ENCODE measurements around the gene ALPP.
"Not testable (repeated sequence)": the region's sequence is repeated elsewhere in the genome, so short reads cannot be mapped to it uniquely, and the experiment has no call there.

Gene ALPP

GRCh38 chr2:232382331-232383225 is 4.0 kb downstream of the ALPP start:
- no peak for DNase-seq

- DNase-seq = no peak
Measured at GRCh38 chr2:232384466-232384865, 5.9 kb downstream of the ALPP start.

GRCh38 chr2:232385058-232385457 is 6.5 kb downstream of the ALPP start:
- DNase-seq = not testable (repeated sequence)

GRCh38 chr2:232385660-232386489 is 7.3 kb downstream of the ALPP start:
- DNase-seq = no peak

DNA sequence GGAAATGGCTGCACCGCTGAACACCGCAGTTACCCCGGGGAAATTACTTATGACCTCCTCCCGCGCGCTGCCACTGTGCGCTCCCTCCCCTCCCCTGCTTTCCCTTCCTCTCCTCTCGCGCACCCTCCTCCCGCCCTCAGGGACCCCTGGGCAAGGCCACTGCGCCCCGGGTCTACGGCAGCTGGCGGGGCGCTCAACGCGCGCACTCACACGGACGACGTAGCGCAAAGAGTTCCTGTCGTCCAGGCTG is 7.9 kb downstream of the ALPP start:
- no peak for DNase-seq

- no peak for DNase-seq
Measured at GRCh38 chr2:232386740-232387450, 8.3 kb downstream of the ALPP start.

DNA sequence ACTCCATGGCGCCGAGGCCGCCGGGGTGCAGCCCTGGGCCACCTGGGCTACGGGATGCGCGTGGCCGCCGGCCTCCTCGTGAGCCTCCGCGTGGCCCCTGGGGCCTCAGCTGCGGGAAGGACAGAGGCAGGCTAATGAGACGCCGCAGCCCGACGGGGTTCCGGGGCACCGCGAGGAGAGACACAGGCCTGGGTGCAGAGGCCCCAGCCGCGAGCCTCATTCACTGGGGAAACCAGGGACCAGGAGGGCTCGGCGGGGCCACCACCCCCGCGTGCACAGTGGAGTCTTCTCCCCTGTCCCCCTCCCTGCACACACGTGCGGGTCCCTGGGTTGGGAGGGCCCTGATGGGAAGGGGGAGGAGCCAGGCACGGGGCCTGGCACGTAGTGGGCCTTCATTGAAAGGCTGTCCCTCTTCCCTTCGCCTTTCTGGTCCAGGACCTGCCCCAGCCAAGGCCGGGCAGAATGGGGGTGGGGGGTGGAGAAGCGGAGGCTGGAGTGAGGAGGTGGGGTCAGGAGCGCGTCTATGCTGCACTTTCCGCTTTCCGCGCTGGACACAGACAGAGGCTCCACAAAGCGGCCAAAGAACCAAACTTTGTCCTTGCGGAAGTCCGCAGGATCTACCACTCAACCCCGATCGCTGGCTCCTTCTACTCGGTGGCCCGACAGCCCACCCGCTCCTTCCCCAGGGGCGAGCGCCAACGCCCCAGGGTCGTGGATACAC is 9.1 kb downstream of the ALPP start:
- DNase-seq = no peak

DNA sequence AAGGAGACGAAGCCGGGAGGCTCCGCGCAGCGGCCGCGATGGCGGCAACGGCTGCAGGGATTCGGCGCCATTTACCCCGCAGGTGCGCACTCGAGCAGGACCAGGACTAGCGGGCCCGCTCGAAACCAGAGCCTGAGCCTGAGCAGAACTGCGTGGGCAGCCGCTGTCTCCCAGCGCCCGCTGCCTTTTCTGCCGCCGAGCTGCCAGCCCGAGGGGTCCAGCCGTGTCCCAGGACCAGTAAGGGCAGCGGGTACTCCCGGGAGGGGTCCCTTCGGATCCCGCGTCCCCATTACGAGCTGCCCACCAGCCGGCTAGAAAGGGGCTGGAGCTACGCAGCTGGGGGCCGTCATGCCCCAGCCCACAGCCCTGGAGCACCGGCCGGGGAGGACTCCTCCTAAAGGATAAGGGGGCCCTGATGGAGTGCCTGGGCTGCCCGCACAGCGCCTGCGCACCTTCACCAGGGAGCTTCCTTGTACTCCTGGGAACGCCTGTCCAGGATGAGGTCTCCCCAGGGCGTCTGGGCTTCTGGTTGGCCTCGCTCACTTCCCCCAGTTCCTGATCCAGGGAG is 9.9 kb downstream of the ALPP start:
- no peak for DNase-seq

GRCh38 chr2:232389327-232389726 is 10.8 kb downstream of the ALPP start:
- no peak for DNase-seq

GRCh38 chr2:232390661-232391060 is 12.1 kb downstream of the ALPP start:
- DNase-seq = no peak

GRCh38 chr2:232393556-232393955 is 15.0 kb downstream of the ALPP start:
- no peak for DNase-seq

DNA sequence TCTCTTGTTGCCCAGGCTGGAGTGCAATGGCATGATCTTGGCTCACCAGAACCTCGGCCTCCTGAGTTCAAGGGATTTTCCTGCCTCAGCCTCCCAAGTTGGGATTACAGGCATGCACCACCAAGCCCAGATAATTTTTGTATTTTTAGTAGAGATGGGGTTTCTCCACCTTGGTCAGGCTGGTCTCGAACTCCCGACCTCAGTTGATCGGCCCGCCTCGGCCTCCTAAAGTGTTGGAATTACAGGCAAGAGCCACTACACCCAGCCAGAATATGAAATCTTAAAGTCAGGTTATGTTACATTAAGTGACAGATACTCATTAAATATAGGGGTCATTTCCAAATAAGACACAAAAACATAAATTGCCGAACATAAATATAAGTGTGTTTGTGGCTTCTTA is 15.9 kb downstream of the ALPP start:
- not testable (repeated sequence) for DNase-seq

DNA sequence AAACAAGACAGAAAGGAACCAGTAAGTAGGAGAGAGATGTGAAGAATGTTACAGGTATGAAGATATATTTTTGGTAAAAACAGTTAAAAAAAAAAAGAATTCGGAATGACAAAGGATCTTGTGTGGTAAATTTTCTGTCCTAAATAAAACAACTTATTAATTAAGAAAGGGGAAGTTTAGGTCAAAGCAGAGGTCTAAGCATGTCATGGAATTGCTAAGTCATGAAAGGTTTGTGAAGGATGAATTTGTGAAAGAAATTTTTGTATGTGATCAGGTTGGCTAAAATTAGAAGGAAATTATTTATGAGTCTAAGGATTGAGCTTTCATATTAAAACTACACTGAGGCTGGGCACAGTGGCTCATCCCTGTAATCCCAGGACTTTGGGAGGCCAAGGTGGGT is 17.0 kb downstream of the ALPP start:
- DNase-seq = no peak

DNA sequence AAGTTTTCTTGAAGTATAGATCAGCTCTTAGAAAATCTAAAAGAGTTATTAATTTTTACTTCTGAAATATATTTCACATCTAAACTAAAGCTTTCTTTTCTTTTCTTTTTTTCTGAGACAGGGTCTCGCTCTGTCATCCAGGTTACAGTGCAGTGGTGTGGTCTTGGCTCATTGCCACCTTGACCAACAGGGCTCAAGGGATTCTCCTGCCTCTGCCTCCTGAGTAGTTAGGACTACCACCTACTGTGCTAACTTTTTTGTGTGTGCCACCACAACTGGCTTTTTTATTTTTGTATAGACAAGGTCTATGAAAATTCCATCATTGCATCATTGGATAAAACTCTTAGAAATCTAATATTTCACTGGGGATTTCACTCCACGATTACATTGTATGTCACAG is 18.1 kb downstream of the ALPP start:
- no peak for DNase-seq

GRCh38 chr2:232398293-232399034 is 19.9 kb downstream of the ALPP start:
- DNase-seq = no peak

GRCh38 chr2:232400256-232401015 is 21.9 kb downstream of the ALPP start:
- DNase-seq = no peak

GRCh38 chr2:232402518-232402917 is 24.0 kb downstream of the ALPP start:
- DNase-seq = no peak

GRCh38 chr2:232405943-232406510 is 27.5 kb downstream of the ALPP start:
- no peak for DNase-seq

DNA sequence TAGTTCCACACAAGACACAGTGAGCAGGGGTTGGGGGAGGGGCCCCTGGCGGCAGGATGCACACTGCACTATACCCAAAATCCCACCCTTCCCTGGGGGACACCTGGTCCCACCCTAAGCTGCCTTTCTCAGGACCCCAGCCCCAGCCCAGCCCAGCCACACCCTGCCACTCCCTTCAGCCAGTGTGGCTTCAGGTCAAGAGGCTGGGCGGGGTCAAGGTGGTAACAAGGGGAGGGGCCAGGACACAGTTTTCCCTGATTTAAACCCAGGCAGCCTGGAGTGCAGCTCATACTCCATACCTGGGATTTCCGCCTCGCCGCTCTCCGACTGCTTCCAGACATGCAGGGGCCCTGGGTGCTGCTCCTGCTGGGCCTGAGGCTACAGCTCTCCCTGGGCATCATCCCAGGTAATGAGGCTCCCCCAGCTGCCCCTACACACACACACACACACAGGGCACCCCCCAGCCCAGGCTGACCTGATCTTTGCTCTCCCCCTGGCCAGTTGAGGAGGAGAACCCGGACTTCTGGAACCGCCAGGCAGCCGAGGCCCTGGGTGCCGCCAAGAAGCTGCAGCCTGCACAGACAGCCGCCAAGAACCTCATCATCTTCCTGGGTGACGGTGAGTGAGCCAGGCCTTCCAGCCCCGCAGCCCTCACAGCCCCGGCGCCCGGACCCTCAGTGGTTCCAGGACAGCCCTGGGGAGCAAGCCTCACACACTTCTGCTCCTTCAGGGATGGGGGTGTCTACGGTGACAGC is 28.2 kb downstream of the ALPP start, which contains the start of gene ALPG:
Gene ALPG, plus strand, starts transcription at position 289 of the 755 bp plus-strand sequence. Its CDS starts 51 bp downstream, at position 340.
- DNase-seq = no peak
